Measurements from ENCODE around the gene MYH2. TPM values are rescaled to one million over a fixed set of nuclear protein-coding genes. Genes with fewer than 3 reads are reported as not detected.

MYH2 gene
- total and polyA plus RNA-seq, 2 of the 4 experiments (the other 2 are of a cell fraction): not detected

DNA sequence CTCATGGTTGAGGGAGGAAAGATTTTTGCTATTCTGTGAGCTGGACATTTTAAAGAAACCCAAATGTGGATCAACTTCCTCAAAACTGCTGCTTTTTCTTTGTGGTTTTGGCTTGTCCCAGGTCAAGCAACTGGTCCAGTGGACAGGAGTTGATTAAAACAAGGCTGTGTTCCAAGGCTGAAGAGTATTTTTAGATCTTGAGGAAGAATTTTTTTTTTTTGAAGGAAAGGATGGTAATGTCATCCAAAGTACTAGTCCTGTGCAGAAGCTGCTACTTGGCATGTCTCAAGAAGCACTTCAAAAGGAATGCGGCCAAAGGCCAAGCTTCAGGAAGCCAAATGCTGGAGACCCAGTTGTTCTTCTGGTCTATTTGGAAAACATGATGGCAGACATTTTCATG, 8.0 kb upstream of the MYH2 start:
- Histone ChIP-seq H2BK20ac (ENCODE audit: low read depth, low read length) (no peak overlapping the region), H3K4ac (ENCODE audit: low read depth, low read length) (no peak overlapping the region), H4K5ac (ENCODE audit: low read depth, low read length) (no peak overlapping the region), H3K36me3 (ENCODE audit: control insufficient read depth, insufficient read depth, low read length) (no peaks in the 10 kb centered on the region), H2BK120ac (ENCODE audit: low read depth, low read length) (no peak overlapping the region), H3K14ac (replicated peaks; ENCODE audit: low read depth, low read length) (no peak overlapping the region), H2AK9ac (replicated peaks; ENCODE audit: low read depth, low read length, poor library complexity) (no peak overlapping the region), H3K4me3 (ENCODE audit: insufficient read depth, low read depth, low read length) (no peak overlapping the region), H3K4me1 (ENCODE audit: control insufficient read depth, insufficient read depth, low read length) (no peaks in the 10 kb centered on the region), H3K9me3 (ENCODE audit: control insufficient read depth, insufficient read depth, low read length) (peaks cover 2% of the 10 kb centered on the region; the same call in 1 of the 2 replicates), H3K18ac (ENCODE audit: low read depth, low read length) (no peak overlapping the region), H2BK5ac (ENCODE audit: low read depth, low read length, poor library complexity, severe bottlenecking) (no peak overlapping the region), H3K23ac (ENCODE audit: low read depth, low read length) (no peak overlapping the region), H3K9ac (ENCODE audit: low read depth, low read length) (no peak overlapping the region), H4K20me1 (ENCODE audit: insufficient read depth, low read length) (no peaks in the 10 kb centered on the region), H3K79me1 (ENCODE audit: low read depth in 1 of 2, low read length in 2 of 2) (no peaks in the 10 kb centered on the region), H2BK15ac (ENCODE audit: low read depth, low read length) (no peak overlapping the region), H3K56ac (ENCODE audit: extremely low read depth, insufficient read depth, low read length) (no peak overlapping the region), H3K27ac (ENCODE audit: insufficient read depth, low read length) (no peak overlapping the region), H3K4me2 (ENCODE audit: low read depth, low read length) (no peak overlapping the region), H2AFZ (replicated peaks; ENCODE audit: low read length, poor library complexity) (no peak overlapping the region), H4K91ac (ENCODE audit: insufficient read depth, low read depth, low read length) (no peak overlapping the region), H2AK5ac (ENCODE audit: low read depth, low read length) (no peak overlapping the region), H3K27me3 (ENCODE audit: control insufficient read depth, insufficient read depth, low read length) (no peaks in the 10 kb centered on the region), H4K8ac (ENCODE audit: low read depth in 2 of 2, low read length in 2 of 2) (no peak overlapping the region), H3K9me1 (ENCODE audit: insufficient read depth, low read length) (no peaks in the 10 kb centered on the region)
- ATAC-seq (ENCODE audit: low read depth): no peak
- dilution Hi-C loops (cut with HindIII; ENCODE audit: low sequenced_read_pairs, unreplicated experiment) (no loop called here), in situ Hi-C loops (cut with MboI; ENCODE audit: low sequenced_read_pairs) (no loop called here), intact Hi-C loops (cut with micrococcal nuclease) (no loop called here)
- WGBS, 2 experiments (ENCODE audit: extremely low coverage in 2 of 2, insufficient read length in 1 of 2): 100% methylated on average over 1 of the region's 1 CpG; no CpG with 5 or more reads in 1 of the 2 experiments
- POLR2A ChIA-PET (ENCODE audit: unreplicated experiment): no interaction called here
- DNase-seq: no peak
- TF ChIP-seq RAD21 (IDR thresholded peaks at IDR 0.05; ENCODE audit: low read length): no peak
- TF ChIP-seq FOS (IDR thresholded peaks at IDR 0.05; ENCODE audit: low read depth, low read length): no peak
- TF ChIP-seq MAZ (IDR thresholded peaks at IDR 0.05; ENCODE audit: borderline replicate concordance, low read depth, low read length): no peak
- TF ChIP-seq NFE2L2 (IDR thresholded peaks at IDR 0.05; ENCODE audit: low read depth, low read length): no peak
- TF ChIP-seq RCOR1 (IDR thresholded peaks at IDR 0.05; ENCODE audit: insufficient replicate concordance, low read length): no peak
- TF ChIP-seq, protein P1, sequence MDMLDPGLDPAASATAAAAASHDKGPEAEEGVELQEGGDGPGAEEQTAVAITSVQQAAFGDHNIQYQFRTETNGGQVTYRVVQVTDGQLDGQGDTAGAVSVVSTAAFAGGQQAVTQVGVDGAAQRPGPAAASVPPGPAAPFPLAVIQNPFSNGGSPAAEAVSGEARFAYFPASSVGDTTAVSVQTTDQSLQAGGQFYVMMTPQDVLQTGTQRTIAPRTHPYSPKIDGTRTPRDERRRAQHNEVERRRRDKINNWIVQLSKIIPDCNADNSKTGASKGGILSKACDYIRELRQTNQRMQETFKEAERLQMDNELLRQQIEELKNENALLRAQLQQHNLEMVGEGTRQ (IDR thresholded peaks at IDR 0.05; ENCODE audit: low read depth, low read length): no peak
- TF ChIP-seq CEBPB (IDR thresholded peaks at IDR 0.05; ENCODE audit: low read depth, low read length): no peak
- no peak for TF ChIP-seq POLR2A (IDR thresholded peaks at IDR 0.05; ENCODE audit: low read depth, low read length)
- TF ChIP-seq, protein P2, sequence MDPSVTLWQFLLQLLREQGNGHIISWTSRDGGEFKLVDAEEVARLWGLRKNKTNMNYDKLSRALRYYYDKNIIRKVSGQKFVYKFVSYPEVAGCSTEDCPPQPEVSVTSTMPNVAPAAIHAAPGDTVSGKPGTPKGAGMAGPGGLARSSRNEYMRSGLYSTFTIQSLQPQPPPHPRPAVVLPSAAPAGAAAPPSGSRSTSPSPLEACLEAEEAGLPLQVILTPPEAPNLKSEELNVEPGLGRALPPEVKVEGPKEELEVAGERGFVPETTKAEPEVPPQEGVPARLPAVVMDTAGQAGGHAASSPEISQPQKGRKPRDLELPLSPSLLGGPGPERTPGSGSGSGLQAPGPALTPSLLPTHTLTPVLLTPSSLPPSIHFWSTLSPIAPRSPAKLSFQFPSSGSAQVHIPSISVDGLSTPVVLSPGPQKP (IDR thresholded peaks at IDR 0.05; ENCODE audit: borderline replicate concordance, low read depth, low read length): no peak
- TF ChIP-seq MAFK (IDR thresholded peaks at IDR 0.05; ENCODE audit: low read depth, low read length): no peak
- TF ChIP-seq, protein P3, sequence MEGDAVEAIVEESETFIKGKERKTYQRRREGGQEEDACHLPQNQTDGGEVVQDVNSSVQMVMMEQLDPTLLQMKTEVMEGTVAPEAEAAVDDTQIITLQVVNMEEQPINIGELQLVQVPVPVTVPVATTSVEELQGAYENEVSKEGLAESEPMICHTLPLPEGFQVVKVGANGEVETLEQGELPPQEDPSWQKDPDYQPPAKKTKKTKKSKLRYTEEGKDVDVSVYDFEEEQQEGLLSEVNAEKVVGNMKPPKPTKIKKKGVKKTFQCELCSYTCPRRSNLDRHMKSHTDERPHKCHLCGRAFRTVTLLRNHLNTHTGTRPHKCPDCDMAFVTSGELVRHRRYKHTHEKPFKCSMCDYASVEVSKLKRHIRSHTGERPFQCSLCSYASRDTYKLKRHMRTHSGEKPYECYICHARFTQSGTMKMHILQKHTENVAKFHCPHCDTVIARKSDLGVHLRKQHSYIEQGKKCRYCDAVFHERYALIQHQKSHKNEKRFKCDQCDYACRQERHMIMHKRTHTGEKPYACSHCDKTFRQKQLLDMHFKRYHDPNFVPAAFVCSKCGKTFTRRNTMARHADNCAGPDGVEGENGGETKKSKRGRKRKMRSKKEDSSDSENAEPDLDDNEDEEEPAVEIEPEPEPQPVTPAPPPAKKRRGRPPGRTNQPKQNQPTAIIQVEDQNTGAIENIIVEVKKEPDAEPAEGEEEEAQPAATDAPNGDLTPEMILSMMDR (conservative IDR thresholded peaks at IDR 0.05; ENCODE audit: low read depth, low read length): no peak
- TF ChIP-seq MXI1 (IDR thresholded peaks at IDR 0.05; ENCODE audit: borderline replicate concordance, low read depth, low read length): no peak
- no peak for TF ChIP-seq BHLHE40 (IDR thresholded peaks at IDR 0.05; ENCODE audit: low read depth, low read length)
- TF ChIP-seq SMC3 (IDR thresholded peaks at IDR 0.05; ENCODE audit: low read depth, low read length): no peak
- BruUV-seq (replicated peaks): no TSS peak
- CTCF ChIA-PET: no interaction called here
